Subcutaneous adipose tissue (tissue), 4 donors: ENCODE results near the gene LRRC53. TPM values are rescaled to one million over a fixed set of nuclear protein-coding genes. Genes with fewer than 3 reads are reported as not detected.

ENCODE experiments used
- total RNA-seq, 4 donors: library from RNA; depleted of rRNA; stranded (reverse); fragments of >200 nt; gene quantifications; one replicate each; pipeline ENCODE4 v1.1.0, GENCODE V29; 2016
- TF ChIP-seq, protein P1 (sequence below): fragments of 450-650 bp; IDR thresholded peaks from one replicate; pipeline ENCODE4 v1.5.1; 2016; ENCODE audit warnings: low read depth, mild to moderate bottlenecking, control low read depth, antibody characterized with exemption, moderate library complexity

The LRRC53 gene
- total RNA-seq, 4 donors from 2014 or later: not detected

DNA sequence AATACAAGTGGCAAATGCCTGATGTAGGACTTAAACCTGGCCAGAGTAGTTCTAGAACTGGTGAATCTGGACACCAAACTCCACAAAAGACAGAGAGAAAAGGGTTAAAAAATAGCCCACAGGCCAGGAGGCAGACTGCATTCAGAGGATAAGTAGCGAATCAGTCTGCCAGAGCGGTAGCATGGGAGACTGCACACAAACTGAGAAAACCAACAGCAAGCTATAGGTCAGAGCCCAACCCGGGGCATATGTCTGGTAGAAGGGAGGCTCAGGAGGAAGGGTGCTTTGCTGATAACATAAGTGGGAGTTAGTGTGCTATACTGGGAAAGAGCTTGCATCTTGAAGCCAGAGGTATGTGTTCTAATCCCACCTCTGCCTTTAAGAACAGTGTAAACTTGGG lies 4.0 kb downstream of the LRRC53 start:
- TF ChIP-seq, protein P1, sequence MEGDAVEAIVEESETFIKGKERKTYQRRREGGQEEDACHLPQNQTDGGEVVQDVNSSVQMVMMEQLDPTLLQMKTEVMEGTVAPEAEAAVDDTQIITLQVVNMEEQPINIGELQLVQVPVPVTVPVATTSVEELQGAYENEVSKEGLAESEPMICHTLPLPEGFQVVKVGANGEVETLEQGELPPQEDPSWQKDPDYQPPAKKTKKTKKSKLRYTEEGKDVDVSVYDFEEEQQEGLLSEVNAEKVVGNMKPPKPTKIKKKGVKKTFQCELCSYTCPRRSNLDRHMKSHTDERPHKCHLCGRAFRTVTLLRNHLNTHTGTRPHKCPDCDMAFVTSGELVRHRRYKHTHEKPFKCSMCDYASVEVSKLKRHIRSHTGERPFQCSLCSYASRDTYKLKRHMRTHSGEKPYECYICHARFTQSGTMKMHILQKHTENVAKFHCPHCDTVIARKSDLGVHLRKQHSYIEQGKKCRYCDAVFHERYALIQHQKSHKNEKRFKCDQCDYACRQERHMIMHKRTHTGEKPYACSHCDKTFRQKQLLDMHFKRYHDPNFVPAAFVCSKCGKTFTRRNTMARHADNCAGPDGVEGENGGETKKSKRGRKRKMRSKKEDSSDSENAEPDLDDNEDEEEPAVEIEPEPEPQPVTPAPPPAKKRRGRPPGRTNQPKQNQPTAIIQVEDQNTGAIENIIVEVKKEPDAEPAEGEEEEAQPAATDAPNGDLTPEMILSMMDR: no peak

DNA sequence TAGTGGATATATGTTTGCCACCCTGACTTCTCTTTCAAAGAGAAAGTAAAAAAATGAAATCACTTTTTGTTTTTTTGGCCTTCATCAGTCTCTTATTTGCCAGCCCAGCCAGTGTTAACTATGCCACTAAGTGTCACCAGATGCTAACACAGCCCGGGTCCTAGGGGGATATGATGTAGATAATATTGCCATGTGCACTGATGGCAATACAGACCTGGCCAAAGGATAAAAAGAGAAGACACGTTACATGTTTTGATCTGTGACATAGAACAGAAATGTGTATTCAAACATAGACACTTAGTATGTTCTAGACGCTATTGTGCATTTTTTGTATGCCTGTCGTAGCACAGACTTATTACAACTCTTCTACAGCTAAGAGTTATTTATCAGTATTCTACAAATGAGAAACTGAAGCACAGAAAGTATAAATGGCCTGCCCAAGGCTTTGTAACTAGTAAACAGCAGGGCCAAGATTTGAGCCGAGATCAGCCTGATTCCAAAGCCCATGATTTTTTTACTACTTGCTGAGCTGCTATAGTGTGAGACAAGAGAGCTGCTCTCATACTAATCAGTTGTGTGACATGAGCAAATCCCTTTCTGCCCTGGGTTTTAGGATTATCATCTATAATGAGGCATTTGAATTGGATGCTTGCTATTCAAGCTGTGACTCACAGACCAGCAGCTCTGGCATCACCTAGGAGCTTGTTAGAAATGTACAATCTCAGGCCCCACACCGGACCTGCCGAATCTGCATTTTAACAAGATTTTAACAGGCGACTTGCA lies 6.3 kb downstream of the LRRC53 start:
- TF ChIP-seq, protein P1: no peak

DNA sequence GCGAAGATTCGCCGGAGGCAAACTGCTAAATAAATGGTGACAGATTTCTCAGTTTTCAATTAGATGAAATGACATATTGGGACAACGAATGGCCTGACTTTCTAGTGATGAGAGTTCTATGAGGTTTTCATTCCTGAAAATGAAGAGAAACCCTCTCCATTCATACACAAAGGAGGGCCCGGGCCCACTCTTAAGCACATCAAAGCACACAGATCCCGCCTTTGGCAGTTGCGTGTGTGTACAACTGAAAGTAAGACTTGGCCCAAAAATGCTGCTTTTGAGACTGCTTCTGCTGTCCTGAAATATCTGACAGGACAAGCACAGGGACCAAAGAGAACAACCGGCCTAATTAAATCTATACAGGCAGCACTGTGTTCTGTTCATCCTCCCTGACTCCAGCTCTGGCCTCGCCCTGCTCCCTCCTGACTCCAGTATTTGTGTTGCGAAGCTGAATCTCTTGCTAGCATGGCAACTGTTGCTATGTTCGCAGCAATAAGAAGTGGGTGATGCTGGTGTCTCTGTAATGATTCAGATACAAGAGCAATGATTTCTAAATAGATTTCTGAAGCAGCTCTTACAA lies 7.4 kb downstream of the LRRC53 start:
- TF ChIP-seq, protein P1: no peak

DNA sequence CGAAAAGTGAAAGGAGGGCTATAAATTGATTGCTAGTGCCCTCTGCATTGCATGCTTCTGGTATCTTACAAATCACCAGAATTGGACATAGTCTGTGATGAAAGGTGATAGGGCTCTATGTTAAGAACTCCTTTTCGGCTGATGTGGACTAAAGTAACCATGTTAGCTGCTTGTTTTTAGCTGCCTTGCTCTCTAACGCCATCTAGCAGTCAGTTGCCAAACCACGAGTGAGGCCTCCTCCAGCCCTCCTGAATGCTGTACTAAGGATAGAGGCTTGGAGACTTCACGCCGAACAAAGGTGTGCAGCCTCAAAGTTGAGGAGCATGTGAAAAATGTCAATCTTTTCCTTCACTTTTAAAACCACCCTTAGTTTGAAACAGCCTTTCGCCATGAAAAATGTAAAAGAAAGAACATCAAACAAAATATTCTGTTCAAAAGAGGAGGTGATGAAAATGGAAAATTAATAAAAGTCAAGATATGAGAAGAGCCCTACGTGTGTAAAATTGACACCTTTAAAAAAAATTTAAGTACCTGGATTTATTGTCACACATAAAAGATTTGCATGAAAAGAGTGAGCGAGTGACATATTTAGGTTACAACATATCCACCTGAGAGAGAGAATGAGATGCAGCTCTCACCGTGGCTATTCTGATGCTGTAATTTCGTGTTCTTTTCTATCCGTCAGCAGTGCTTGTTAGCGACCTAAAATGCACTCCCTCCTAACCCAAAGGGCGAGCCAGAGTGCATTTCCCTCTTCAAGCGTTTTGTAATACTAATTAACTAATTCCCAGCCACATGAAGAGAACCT lies 8.1 kb downstream of the LRRC53 start:
- TF ChIP-seq, protein P1: no peak

DNA sequence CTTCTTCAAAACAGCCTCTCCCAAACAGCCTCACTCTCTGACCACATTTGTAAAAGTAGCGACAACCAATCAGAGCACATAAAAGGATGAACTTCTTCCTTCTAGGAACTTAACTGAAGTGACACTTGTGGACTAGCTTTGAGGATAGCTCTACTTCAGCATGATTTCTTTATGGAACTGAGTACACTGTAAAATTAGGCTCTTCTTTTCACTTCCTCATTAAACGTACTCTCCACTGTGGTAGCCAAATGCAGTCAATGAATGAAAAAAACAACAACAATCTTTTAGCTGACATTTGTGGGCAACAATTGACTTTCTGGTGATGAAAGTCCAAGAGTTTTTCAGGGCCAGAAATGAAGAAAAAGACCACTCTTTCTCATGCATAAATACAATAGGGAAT lies 9.6 kb downstream of the LRRC53 start:
- TF ChIP-seq, protein P1: no peak

DNA sequence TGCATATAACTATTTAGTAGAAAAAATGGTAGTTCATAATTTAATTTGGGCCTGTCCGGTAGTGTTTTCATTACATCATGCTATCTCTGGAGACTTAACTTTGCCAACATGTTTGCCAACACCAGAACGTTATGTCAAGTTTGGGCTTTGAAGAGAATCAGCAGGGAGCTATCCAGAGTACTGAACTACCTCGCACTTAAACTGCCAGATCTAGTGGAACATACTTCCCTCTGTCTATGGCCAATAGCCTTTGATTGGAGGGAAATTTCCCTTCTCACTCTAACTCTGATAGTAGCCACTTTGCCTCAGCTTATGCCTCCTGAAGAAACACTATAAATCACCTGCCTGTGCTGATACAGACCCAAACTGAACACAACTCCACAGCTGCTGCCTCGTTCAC lies 10.0 kb downstream of the LRRC53 start:
- TF ChIP-seq, protein P1: no peak

DNA sequence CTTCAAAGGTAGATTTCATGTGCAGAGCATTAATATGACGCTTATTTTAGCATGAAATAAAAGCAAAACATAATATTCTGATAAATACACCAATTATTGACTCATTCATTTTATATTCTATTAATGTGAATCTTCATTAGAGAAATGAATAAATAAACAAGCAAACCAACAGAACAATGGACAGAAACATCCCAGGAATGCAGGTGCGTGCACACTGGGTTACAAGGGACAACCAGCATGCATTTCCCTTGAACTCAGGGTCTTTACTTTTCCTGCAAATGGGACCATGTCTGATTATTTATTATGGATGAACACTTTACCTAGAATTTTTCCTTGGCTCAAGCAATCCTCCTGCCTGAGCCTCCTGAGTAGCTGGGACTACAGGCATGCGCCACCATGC lies 13.5 kb downstream of the LRRC53 start:
- TF ChIP-seq, protein P1: no peak
